Hypothalamus (tissue), 51 donors: Measurements from ENCODE around the gene CASP9.
"Not testable (repeated sequence)": the region's sequence is repeated elsewhere in the genome, so short reads cannot be mapped to it uniquely, and the experiment has no call there.

ENCODE experiments used
- DNase-seq, 51 donors: peaks; one replicate each; lab custom pipeline; 2025; lab: John Stamatoyannopoulos, UW

The CASP9 gene

DNA sequence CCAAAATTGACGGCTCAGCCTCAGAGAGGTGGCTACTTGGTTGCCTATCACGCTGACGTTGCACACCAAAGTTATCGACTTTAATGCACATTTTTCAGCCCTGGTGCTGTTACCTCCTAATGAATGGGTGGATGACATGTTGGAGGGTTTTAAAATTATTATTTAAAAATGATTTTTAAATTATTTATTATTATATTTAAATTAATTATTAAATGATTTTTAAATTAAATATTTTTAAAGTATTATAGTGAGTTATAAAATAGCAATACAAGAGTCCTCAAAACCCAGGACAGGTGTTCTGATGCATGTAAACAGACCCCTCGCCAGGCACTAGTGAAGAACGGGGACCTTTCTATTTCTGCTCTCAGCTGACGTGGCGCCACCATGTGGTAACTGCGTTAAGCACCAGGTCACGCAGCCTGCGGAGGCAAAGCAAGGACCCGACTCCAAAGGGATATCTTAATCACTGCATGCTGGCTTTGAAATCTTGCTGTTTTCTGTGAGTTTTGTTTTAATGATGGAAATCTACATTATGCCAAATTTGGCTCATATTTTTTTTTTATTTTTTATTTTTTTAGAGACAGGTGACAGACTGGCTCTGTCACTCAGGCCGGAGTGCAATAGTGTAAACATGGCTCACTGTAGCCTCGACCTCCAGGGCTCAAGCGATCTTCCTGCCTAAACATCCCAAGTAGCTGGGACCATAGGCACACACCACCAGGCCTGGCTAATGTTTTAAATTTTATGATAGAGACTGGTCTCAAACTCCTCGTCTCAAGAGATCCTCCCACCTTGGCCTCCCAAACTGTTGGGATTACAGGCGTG, 22.6 kb downstream of the CASP9 start:
- peak in 10 of 51 donors; percentile 2 to 36 (median 14) for DNase-seq

DNA sequence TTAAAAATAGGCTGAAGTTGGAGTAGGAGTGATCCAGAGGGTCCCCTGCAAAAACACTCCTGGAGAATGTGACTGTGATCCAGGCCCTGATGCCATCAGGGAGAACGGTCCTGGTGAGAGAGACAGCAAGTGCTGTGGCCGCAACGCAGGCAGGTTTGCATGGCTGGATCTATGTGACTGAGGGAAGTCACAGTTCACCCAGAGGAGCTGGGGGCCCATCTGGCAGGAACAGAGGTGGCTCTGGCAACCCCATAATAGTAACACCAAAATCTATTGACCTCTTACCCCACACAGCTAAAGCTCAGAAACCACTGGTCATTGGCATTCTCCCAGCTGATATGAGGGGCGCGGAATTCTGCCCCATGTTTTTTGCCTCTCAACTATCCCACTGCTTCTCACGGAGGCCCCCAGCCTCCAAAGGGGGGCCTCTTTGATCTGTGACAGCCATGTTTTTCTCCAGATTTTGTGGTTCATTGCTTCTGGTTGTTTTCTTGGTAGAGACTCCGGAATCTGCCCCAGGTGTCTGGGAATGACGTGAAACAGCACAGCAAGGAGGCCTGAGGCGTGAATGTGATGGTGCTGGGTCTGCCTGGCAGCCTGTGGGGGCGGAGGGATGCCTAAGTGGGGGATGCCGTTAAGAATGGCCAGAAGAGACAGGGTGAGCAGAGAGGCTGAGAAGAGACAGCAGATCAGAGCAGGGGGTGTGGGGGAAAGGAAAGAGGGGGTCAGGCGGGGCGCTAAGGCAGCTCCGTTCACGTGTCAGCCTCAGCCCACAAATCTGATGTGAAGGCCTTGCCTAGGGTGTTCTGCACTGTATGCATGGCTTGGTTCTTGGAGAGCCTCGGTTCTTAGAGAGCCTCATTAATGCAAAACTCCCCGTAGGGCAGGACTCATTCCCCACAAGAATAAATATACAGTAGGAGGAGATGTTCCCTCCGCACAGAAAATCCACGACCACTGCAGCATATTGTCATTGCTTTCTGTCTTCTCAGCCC, 23.5 kb downstream of the CASP9 start:
- no peak for DNase-seq

DNA sequence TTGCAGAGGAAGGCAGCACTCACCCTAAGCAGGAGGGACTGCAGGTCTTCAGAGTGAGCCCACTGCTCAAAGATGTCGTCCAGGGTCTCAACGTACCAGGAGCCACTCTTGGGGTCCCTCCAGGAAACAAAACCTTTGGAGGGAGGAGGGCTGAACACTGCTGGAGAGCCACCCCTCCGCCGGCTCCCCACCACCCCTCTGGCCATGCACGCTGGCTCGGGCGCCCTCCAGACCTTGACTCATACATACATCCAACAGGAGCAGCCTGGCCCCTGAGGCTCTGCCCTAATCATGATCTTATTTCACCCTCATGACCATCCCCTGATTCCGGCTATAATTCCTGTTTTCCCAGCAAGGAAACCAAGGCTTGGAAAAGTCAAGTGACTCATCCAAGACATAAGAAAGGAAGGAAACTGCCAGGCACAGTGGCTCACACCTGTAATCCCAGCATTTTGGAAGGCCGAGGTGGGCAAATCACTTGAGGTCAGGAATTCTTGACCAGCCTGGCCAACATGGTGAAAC, 30.1 kb downstream of the CASP9 start:
- no peak for DNase-seq

DNA sequence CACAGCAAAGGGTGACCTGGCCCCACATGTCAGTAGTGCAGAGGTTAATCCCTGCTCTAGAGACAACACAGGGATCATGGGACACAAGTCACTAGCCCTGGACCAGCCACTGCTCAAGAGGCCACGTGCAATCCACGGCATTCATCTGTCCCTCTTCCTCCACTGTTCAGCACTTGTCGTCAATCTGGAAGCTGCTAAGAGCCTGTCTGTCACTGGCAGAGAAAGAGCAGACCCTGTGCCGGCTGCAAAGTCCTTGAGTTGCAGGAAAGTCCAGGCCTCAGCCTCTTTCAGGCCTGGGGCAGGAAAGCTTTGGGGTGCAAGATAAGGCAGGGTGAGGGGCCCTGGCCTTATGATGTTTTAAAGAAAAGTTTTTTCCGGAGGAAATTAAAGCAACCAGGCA, 31.4 kb downstream of the CASP9 start:
- no peak for DNase-seq

DNA sequence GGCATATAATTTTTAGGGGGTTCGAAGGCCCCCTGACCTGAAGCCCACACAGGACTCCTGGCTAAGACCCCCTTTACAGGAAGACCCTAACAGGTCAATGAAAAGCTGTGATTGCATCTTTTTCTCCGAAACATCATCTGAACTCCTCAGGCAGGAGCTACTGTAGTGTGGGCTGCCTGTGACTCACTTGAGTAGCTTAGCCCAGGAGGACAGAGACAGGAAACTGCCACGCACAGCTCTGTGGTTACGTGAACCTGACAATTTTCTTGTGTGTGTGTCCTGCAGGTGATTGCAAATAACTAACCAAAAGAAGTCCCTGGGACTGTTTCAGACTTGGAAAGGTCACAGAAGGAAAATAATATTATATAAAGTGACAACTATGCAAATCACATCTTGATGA, 33.0 kb downstream of the CASP9 start:
- peak in 1 of 51 donors; percentile 2 for DNase-seq

DNA sequence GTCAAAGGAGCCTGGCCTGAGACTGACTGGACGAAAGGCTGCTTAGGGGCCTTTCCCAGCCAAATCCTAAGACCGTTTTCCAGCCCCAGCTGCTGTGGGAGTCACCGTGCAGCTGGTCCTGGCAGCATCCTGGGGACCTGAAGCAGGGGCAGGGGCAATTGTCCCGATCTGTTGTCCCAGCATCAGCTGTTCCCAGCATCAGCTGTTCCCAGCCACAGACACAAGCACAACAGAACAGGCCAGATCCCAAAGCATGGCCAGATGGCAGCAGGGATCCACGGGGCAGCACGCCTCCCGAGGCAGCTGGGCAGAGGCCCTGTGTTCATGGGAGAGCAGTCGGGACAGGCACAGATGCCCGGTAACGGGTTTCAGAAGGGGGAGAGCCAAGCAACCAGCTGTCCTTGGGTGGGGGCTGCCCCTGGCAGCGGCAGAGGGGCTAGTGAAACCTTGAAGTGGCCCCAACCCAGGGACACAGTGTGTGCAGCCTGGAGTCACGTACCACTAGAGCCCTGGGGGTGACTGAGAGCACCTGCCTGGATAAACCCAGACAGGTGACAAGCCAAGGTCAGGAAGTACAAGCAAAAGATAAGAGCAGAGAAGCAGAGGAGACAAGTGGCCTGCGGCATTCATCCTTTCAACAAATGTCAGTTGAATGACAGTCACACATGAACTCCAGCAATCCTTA, 34.8 kb downstream of the CASP9 start:
- peak in 28 of 51 donors; percentile 1 to 60 (median 23) for DNase-seq

DNA sequence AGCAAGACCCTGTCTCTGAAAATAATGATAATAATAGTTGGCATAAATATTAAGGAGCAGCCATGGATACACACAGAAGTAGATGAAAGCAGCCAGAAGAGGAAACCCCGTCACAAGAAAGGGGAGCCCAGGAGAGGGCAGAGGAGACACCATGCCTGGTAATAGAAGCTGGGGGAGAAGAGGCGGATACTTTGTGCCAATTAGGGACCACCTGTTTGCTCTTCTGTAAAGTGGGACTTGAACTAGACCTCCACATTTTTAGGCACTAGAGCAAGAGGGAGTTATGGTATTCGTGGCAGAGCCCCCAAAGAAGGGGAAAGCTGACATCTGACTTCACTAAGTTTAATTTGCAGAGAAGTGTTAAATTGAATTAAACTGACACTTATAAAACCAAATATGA, 35.6 kb downstream of the CASP9 start:
- no peak for DNase-seq

DNA sequence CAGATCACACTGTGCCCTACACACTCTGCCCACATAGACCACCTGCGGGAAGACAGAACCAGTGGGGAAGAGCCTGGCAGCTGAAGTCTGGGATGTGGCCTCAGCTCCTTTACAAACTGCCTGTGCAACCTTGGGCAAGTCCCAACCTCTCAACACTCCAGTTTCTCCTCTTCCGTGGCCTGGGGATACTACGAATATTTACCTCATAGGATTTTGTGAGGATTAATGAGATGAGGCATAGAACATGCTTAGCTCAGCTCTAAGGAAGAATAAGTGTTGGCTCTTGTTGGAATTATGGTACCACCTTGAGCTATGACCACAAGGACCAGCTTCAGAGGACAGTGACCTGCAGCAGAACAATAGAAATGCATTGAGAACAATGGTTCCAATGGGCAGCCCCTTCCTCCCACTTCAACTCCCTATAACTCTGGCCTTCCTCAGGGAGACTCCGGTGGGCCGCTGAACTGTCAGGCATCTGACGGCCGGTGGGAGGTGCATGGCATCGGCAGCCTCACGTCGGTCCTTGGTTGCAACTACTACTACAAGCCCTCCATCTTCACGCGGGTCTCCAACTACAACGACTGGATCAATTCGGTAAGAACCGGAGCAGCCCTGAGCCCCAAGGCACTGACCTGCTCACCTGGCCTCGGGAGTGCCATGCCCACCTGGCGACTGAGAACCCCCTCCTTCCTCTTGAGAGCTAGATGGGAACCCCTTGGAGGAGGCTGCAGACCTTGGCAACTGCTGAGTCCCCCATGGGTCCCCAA, 37.0 kb downstream of the CASP9 start:
- not testable (repeated sequence) for DNase-seq

DNA sequence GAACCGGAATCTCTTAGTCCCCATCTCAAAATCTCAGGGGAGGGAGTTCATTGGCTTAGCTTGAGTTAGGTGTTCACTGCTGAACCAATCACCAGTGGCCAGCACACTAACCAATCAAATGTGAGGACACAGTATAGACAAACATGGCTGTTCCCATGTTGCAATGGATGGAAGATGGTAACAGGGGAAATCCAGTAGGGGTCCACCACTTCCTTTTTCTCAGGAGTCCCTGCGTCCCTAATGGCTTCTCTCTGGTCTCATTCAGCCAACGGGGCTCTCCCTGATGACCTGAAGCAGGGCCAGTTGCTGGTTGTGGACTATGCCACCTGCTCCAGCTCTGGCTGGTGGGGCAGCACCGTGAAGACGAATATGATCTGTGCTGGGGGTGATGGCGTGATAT, 38.4 kb downstream of the CASP9 start:
- no peak for DNase-seq

DNA sequence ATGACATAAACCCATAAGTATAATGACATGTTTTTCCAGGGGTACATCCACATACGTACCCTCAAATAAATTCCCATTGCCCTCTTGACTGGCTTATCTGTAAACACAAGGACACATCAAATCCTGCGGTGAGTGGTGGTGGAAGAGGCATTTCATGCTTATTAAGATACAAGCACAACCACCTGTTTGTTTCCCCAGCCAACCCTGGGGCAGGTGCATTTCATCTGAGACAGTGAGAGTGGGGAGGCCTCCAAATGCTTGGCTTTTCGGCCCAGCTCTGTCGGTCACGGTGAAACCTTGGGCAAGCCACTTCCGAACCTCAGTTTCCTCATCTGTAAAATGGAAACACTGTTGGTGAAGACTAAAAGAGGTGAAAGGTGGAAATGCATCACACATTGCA, 39.6 kb downstream of the CASP9 start:
- not testable (repeated sequence) for DNase-seq

DNA sequence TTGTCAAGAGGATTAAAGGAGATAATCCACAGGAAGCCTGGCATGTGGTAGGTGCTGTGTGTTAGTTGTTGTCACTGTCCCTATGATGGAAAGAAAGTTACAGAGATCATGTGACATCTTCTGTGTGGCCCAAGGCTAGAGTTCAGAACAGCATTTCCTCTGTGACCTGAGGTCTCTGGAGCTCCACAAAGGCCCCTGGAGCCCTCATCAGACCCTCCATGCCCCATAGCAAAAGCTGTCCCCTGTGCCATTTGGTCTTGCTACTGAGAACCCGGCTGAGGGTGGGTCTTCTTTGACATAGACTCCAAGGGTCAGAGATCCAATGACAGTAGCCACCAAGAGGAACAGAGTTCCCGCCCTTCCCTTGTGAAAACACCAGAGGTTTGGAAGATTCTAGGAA, 40.0 kb downstream of the CASP9 start:
- no peak for DNase-seq

DNA sequence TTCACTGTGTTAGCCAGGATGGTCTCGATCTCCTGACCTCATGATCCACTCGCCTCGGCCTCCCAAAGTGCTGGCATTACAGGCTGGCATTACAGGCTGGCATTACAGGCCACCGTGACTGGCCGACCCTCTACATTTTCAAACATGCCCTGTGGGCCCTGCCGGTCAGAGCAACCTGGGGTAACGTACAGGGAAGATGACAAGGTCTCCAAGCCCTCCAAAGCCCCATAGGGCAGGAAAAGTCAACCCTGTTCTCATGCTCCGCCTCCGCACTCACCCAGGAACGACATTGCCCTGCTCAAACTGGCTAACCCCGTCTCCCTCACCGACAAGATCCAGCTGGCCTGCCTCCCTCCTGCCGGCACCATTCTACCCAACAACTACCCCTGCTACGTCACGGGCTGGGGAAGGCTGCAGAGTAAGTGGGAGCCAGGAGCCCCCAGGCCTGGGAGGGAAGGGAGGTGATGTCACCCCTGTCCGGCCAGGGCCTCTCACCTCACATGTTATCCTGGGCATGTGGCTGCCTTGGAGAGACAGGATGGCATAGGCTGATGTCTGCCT, 41.0 kb downstream of the CASP9 start:
- not testable (repeated sequence) for DNase-seq

DNA sequence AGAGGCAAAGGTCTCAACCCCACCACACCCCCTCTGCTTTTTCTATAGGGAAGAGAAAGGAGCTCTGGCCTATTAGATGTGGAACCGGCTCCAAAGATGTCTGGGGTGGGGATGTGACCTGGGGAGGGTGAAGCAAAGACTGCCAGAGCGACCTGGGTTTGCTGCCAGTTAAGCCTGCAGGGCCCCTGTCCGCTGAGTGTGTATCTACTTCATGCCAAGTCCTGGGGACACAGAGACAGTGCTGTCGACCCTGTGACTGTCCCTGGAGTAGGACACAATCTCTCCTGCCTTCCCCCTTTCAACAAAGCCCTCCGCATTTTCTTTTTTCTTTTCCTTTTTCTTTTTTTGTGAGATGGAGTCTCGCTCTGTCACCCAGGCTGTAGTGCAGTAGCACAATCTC, 41.6 kb downstream of the CASP9 start:
- not testable (repeated sequence) for DNase-seq

DNA sequence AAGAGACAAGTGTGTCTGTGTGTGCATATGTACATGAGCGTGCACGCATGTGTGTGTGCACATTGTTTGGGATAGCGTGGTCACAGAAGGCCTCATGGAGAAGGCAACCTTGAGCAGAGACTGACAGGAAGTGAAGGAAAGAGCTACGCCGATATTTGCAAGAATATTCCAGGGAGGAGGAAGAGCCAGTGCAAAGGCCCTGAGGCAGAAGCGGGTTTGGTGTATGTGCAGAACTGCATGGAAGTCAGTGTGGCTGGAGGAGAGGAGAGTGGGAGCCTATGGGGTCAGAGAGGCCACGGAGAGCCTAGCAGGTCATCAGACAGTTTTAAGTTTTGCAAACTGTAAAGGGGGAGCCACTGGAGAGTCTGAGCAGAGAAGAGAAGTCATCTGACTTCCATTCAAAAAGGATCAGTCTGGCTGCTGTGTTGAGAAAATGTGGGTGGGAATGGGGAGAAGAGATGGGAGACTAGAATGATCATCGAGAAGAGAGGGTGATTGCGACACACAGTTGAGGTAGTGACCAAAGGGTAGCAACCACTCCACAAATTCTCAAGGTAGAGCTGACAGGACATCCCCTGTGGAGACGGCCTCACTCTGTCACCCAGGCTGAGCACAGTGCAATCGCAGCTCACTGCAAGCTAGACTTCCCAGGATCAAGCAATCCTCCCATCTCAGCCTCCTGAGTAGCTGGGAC, 44.2 kb downstream of the CASP9 start:
- DNase-seq = no peak

DNA sequence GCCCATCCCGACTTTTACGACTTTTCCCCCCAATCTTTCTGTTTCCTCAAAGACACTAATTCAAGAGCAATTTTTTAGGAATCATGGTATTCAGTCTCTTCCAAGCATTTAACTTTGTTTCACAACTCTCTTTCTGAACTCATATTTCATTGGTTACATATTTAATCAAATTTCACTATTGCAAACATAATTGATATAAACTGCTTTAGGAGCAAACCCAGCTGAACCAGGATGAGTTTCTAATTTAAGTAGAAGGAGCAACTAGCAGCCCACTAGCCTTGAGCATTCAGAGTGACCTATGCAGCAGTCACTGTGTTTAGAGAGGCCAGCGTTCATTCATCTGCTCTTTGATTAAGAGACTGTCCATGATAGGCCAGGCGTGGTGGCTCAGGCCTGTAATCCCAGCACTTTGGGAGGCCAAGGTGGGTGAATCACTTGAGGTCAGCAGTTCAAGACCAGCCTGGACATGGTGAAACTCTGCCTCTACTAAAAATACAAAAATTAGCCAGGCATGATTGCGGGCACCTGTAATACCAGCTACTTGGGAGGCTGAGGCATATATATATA, 46.3 kb downstream of the CASP9 start:
- no peak for DNase-seq

DNA sequence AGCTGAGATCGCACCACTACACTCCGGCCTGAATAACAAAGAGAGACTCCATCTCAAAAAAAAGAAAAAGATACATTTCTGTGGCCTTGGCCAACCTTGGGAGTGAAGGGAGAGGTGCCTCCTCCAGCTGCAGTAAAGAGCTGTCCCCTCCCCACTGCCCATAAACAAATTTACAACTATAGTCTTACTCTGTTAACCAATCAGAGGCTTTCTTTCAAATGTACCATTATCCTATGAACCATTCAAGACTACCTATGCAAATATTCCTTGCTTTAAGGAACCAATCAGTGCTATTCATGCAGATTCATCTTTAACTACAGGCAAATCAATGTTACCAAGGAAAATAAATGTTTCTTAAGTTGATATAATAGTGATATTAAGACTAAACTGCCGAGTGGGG, 47.1 kb downstream of the CASP9 start:
- DNase-seq = no peak

DNA sequence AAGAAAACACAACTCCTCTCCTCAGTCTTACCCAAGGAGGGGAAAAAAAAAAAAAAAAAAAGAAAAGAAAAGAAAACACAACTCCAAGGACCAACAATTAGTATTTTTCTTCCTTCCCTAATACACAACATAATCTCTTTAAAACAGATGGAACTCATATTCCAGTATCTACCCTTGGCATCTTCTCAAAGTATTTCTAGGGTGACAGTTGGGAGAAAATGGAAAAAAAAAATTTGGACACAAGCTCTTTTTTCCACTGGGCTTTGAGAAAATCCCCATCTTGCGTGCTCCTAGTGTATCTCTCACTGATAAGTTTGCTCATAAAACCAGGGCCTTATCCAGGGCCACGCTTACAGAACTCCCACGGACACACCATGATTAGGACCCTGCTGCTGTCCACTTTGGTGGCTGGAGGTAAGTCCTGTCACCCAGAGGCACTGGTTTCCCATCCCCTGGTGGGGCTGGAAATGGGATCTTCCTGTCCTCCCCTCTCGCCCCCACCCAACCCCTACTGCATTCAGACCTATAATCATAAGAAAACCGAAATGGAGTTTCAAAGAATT, 48.2 kb downstream of the CASP9 start, which contains the start of gene CELA2B:
Gene CELA2B, plus strand, starts transcription at position 353 of the 563 bp plus-strand sequence. Its CDS starts 22 bp downstream, at position 375.
- DNase-seq = no peak

DNA sequence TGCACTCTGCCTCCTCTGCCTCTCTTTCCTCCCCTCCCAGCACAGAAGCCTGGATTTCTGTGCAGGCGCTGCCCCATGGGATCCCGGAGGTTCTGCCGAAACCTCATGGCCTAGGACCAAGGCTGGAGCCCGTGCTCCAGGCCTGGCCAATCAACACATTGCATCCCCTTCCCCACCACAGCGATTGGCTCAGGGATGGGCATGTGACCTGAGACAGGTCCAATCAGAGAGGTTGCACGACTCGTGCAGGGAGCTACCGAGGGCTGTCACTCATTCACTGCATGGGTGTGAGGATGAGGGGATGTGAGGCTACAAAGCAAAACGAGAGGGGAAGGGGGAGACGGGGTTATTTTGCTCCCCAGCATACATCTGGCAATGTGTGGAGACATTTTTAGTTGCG, 51.4 kb downstream of the CASP9 start:
- DNase-seq = no peak
